LHCN-M2 (cell line): ENCODE results near the gene VEGFA. TPM values are rescaled to one million over a fixed set of nuclear protein-coding genes. Genes with fewer than 3 reads are reported as not detected.

Experiments
- DNase-seq: peaks from one replicate; pipeline ENCODE4 v3.0.0-alpha.2; 2012; ENCODE audit warnings: low read depth
- total RNA-seq: library from RNA; depleted of rRNA; stranded (reverse); fragments of >200 nt; gene quantifications from 2 replicates; pipeline ENCODE4 v1.2.3, GENCODE V29; 2014

VEGFA gene
- total RNA-seq, 1 experiment from 2014 or later: 323 TPM

DNA sequence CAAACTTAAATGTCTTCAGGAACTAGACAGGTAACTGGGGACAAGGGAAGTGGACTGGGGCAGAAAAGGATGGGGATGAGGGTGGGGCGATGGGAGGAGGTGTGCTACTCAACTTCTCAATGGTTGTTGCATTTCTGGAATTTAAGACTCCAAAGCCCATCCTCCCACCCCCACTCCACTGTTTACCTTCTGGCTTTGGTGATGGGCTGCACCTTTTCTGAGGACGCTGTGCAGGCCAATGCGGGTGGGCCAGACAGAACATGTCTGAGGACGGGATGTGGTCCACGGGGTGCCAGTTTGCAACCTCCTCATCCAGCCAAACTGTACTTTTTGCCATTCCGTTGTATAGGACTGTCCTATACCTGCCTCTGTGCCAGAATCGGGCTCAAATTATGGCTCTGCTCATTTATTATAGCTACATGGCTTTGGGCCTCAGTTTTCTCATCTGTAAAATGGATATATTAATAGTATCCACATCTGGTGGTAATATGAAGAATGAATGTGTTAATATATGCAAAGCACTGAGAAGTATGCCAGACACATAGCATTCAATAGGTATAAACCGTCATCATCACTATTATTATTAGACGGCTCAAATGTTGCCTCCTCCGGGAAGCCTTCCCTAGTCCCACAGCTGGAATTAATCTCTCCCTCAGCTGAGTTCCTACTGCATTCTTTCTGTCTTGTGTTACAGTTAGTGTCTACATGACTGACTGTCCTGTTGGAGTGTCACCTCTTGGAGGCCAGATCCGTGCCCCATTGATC is 31.0 kb upstream of the VEGFA start:
- no peak for DNase-seq

DNA sequence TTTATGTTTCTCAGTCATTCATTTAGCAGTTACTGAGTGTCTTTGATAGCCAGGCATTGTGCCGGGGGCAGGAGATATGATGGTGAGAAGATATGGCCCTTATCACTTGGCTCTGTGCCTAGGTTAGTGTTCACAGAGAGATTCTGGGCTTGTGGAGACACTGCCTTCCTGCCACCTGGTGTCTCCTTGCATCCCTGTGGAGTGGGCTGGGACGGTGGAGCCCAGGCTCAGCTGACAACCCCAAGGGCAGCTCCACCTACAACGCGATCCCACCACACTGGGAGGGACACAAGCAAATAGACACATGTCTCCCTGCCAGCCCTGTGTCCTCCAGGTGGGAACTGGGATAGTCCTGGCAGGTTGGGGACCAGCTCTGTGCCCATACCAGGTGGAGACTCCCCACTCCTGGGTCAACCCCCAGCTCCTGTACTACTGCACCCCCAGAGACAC is 30.3 kb upstream of the VEGFA start:
- DNase-seq: no peak

DNA sequence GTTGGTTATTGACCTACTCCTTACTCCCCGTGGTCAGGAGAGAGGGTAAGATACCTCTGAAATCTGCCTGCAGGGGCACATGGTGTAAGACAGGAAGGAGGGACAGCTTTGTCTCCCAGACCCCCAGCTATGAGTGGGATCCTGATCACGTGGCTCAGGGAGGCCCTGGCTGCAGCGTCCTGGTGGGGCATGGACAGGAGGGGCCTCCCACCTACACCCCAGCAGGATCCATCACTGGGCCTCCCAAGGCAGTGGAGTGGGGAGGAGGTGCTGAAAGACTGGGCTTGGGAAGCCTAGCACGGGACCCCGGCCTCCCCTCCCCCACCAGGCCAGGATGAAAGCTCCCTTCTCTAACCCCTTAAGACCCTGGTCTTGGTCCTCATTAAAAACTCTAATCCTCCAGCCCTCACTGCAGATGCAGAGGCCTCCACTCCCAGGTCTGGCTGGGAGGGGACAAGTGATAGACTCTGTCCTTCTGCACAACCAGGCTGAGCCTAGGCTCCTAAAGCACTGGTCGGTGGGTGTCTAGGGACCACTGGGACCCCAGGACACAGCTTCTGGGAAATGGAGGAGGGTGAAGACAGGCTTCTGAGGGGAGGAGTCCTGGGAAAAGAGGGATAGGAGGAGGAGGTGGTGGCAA is 29.6 kb upstream of the VEGFA start:
- DNase-seq: no peak

DNA sequence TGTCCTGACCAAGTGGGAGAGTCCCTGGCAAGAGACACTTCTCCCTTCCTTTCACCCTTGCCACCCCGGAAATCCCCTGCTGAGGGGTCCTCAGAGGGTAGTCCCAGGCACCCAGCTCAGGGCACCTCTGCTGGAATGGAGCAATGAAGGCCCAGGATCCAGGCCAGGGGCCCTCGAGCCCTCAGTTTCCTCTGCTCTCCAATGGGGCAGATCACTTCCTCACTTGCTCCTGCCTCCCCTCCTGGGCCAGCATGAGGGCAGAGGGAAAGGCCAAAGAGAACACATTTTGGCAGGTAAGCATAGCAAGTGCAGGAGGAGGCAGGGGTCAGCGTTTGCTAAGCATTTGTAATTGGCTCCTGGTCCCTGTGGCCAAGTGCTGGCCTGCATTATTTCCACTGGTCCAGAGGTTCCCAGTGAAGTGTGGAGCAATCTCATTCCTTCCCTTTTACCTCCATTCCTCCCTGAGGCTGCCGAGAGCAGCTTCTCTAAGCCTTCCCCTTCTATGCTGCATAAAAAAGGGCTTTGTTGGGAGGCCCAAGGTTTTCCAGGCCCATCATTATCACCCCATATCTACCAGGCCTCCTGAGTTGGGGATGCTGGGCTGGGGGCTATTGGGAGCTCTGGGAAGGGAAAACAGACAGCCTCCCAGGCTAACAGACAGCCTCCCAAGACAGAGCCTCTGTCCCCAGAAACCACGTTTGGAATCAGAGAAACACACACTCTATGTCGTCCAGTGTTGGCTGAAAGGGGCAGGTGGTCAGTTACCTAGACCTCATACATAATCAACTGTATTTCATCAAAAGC is 28.8 kb upstream of the VEGFA start:
- DNase-seq: no peak

DNA sequence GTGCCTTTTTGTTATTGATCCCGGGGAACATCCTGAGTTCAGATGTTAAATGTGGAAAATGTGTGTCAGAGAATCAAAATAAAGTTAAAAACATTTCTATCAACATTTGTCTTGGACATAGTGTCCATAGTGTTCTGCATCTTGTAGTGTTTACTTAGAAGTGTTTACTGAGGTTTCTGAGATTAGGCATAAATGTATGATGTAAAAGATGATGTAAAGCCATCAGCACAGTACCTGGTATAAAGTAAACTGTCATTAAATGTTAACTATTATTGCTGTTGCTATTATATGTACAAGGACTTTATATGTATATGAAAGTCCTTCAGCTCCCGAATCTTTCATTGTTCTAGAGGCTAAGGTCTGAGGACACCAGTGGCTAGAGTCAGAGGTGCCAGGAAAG is 28.2 kb upstream of the VEGFA start:
- no peak for DNase-seq

DNA sequence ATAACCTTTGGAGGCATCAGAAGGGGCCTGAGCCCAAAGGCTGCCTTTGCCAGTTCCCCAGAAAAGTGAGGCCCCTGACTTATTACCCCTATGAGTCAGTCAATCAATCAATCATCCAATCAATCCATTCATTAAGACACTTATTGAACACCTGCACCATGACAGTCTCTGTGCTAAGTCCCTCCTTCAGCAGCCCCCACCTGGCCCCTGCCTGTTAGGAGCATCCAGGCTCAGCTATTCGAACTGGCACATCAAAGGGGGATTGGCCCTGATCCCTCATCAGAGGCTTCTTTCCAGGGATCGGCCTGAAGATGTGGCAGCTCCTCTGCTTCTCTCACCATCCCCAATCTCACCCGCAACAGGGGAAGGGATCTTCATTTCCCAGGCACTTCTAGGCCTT is 27.7 kb upstream of the VEGFA start:
- DNase-seq: no peak

DNA sequence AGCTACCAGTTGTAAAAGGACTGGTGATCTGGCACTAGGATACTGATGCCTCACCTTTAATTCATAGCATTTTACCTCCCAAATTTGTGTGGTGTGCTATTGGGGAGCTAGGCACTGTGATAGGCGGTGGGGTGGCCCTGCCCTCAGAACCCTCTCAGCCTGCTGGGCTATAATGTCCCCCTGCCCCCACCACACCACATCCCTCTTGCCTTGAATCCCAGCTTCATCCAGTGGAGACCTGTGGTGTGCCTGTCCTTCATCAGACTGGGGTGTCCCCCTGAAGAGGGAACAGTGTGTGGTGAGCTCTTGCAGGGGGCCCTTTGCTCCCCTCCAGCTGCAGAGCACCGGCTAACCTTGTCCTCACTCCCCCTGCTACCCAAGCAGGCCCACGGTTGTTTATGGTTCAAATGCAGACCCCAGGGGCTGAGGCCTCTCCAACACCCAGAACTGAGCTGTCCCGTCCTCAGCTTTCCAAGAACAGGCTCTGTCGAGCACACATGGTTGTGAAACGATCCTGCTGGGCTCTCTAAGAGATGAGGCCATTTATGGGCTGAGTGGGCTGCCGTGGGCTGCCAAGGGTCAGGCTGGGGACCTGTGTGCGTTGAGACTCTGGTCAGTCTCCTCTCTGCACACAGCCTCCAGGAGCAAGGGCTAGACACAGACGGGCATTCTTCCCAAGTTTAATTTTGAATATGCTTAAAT is 26.9 kb upstream of the VEGFA start:
- no peak for DNase-seq

DNA sequence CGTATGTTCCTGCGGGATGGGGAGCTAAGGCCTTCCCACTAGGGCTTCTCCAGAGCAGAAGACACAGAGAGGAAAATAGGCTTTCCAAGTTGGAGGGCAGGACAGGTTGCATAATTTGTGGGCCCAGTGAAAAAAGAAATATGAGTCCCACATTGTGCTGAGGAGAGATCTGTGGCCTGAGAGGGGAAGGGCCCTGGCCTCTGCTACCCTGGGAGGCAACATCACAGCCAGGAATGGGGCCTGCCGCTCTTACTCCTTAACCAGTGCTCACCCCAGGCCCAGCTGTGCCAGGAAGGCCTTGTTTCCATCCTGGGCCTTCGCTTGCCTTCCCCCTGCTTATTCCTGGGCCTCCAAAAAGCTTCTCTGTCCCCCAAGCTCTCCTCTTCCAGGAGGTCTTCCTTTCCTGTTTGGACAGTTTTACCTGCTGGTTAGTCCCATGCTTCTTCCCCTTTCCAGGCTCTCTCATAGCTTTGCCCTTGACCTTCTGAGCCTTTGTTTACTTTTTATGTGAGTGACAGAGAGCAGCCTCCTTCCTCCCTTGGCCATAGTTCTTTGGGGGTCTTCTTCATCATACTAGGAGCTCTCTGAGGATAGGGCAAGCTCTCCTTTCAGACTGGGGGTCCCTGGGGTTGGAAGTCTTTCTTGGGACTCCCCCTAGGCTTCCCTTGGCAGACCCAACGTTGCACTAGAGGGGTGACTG is 26.2 kb upstream of the VEGFA start:
- no peak for DNase-seq

DNA sequence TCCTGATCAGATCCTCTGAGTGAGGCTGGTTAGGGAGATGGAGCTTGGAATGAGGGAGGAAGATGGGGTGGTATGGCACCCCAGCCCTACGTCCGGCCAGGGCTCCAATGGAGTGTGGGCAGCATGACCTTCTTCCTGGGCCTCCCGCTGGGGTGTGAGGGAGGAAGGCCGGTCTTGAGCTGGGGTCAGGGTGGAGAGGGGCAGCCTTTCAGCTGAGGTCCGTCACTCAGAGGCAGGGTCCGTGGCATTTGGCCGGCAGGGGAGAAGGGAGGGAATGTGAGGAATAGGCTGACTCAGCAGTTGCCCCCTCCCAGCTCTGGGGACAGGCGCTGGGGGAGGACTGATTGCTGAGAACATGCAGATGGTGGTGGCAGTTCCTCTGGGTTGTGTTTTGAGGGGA is 25.5 kb upstream of the VEGFA start:
- DNase-seq: no peak

DNA sequence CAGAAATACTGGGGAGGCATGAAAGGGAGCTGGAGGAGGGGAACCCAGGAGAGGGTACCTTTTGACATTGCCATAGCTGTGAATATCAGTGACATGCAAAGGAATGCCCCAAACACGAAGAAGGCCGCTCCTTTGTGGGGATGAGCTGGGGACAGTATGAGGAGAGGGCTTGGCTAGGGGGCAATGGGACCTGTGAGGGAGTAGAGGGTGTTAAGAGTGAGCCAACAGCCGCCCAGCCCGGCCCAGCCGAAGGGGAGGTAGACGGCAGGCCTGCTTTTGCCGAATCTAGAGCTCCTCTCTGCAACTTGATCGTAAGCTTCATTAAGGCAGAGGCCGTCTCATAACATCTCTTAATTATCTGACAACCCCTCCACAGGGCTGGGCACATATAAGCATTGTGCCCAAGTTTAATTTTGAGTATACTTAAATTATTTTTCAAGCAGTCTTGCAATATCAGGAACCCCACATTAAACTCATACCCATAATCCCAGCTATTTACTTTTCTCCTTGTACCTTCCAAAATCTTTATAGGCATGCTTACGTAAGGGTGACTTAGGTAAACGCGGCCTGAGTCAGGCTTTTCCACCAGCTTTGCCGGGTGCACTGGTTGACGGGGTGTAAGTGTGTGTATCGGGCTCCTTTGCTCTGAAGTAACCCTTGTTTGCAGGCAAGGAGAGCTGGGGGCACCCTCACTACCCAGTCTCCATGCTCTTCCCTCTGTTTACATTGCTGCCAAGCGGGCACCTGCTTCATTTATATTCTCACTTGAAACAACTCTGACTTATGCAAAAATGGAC is 24.9 kb upstream of the VEGFA start:
- no peak for DNase-seq

DNA sequence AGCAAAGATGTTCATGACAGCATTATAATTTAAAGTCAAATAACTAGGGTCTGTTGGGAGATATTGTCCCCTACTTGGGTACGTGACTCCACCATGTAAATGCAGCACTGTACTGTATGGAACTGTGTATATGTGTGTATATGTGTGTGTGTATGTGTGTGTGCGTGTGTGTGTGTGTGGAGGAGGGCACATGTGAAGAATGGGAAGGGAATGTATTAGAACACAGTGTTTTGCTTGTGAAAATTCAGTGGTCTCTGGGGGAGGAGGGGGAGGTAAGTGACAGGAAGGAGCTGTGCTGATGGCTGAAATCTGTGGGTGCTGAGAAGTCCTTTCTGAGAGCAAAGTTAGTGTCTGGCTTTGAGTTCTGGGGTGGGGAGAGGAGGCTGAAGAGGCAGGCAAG is 23.9 kb upstream of the VEGFA start:
- DNase-seq: no peak

DNA sequence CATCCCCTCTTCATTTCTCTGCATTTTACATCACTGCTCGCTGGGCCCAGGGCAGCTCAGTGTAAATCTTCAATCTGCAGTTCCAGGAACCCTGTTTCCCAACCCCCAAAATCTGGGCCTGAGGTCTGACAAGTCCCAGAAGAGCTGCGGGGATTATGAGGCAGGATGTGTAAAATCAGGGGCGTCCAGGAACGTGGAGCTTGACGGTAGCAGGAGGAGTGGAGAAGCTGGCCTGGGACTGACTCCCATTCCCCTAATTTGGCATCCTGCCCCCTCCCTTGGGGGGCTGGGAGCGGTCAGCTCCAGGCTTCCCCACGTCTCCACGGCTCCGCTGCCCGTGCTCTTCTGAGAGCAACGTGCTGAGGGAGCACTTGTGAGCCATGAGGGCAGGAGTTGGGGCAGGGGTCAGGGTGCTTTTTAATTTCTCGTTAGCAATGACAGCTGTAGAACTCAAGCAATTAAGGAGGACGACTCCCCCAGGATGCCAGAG is 23.4 kb upstream of the VEGFA start:
- DNase-seq: no peak

DNA sequence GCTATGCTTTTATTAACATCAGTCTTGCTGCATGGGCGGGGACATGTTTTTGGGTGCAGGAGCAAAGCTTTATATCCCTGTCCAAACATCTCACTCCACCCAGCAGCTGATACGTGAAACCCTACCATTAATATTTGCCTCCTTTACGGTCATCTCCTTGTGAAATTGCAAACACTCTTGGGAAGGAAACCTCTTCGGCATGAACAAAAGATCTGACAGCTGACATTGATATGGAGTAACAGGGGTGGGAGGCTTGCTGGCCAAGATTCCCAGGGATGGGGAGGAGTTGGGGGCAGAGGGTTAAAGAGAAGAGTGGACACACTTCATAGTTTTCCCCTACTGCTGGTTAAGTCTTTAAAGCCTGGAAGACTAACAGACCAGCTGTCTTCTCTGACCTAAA is 22.2 kb upstream of the VEGFA start:
- no peak for DNase-seq

DNA sequence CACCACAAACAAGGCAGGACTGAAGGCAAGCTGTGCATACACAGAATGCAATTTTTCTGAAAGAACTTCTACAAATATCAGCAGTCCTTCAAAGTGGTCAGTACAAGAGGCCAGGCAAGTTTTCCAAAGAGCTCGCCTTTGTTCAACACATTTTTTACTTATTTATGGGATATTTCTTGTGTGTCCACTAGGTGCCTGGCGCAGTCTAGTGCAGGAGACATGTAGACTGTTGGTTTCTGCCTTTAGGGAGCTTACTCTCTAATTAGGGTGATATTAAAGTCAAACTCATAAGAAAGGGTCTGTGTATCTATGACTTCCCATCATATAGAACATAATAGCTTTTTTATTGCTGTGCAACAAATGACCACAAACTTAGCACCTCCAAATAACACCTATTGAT is 21.2 kb upstream of the VEGFA start:
- no peak for DNase-seq

DNA sequence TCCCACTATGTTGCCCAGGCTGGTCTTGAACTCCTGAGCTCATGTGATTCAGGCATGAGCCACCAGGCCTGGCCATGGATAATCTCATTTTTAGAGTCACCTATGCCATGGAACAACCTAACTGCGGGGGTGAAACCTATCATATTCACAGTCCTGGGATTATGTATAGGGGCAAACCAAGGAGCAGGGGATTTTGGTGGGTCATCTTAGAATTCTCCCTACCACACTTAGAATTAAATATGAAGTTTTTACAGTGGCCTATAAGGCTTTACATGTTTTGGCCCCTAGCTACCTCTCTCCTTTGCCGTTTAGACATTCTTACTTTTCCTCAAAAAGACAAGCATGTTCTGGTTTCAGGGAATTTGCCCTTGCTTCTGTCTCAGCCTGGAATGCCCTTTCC is 20.6 kb upstream of the VEGFA start:
- no peak for DNase-seq

DNA sequence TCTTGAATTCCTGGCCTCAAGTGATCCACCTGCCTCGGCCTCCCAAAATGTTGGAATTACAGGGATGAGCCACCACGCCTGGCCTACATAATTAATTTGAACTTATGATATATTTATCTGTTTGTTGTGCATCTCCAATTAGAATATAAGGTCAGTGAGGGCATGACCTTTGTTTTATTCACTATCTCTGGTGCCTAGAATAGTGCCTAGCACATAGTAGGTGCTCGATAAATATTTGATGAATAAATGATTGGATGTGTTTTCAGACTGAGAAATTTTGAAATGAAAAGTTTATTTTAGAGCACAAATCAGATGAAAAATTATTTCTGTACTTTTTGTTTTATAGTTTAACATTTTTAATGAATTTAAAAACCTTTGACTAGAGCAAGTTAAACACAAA is 19.4 kb upstream of the VEGFA start:
- no peak for DNase-seq

DNA sequence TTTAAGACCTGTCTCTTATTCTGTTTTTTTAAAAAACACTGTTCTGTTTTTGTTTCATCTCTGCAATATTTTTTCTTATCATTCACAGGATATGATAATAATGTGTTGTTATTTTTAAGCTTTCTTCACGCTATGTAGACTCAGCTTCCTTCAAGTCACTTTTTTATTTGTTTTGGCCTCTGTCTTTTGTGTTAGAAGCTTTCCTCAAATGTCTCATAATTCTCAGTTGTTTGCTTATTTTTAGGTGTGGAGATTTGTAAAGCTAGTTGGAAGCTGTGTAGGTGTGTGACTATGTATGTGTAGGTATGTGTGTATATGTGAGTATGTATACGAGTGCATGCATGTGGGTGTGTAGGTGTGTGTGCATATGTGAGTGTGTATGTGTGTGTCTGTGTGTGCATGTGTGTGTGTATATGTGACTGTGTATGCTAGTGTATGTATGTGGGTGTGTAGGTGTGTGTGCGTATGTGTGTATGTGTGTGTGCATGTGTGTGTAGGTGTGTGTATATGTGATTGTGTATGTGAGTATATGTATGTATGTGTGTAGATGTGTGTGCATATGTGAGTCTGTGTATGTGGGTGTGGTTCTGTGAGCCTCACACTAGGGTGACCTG is 16.3 kb upstream of the VEGFA start:
- DNase-seq: no peak

DNA sequence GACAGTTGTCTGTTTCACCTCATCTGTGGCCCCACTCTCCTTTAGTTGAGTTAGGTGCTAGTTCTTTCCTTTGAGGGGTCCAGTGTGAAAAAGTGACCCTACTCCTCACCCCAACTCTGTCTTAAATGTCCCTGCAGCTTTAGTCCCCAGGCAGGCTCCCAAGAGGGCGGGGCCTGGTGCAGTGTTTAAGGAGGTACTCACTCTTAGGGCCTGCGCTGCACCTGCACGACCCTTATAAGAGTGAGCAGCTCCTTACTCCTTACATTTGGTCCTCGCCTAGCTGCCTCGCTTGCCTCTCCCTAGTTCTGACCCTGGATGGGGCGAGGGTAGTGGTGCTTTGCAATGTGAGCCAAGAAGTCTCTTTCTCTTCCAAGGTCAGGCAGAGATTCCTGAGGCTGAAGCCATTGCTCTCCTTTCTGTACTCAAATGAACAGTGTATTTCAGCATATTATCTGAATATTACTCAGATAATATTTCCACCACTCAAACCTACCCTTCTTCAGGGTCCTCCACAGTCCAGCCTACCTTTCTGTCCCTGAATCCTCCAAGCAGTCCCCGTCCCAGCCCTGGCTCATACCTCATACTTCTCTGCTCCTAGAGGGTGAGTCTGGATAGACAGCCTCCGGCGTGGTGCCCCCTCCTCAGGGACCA is 11.9 kb upstream of the VEGFA start:
- no peak for DNase-seq

DNA sequence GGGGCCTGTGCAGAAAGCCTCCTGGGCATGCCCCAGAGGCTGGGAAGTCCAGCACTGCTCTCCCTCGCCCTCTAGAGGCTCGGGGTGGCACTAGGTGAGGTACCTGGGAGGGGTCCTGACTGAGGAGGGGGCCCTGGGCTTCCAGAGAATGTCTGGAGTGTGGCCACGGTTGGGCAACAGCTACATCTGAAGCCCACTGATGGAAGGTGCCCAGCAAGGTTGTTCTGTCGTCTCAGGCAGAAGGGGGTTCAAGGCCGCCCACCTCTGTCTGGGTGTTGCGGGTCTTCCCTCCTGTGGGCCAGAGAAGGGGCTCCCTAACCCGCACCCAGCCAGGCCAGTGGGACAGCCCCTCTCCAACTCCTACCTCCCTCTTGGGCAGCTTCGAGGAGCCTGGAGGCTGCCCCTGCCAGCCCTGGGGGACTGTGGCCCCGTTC is 11.4 kb upstream of the VEGFA start:
- no peak for DNase-seq
